ENCODE measurements around the gene TMEM62. TPM values are rescaled to one million over a fixed set of nuclear protein-coding genes. Genes with fewer than 3 reads are reported as not detected.
A peak's percentile ranks its signal among the peaks of the same experiment; 100 is the strongest.

TMEM62 gene
- total and polyA plus RNA-seq, 9 of the 15 experiments (the other 6 are each of a cell fraction or from before 2014, with no cell fraction given) = 4.4 to 16.6 (median 11.1) TPM

GRCh38 chr15:43121863-43122262 is 11.5 kb upstream of the TMEM62 start:
- CTCF ChIA-PET (ENCODE audit: low intra/inter-chr PET ratio) = no interaction called here
- no peak for FAIRE-seq
- Histone ChIP-seq H3K9ac (ENCODE audit: insufficient read depth in 1 of 2, low read depth in 2 of 2, low read length in 2 of 2) (no peak overlapping the region; a peak in 1 of 4 replicates), H2AFZ (ENCODE audit: low read depth, low read length) (peak overlapping the region; percentile 90), H3K9me1 (ENCODE audit: control insufficient read depth, insufficient read depth, low read length) (no peaks in the 10 kb centered on the region), H3K9me3 (replicated peaks; ENCODE audit: control insufficient read depth, insufficient read depth, low read depth, low read length) (no peaks in the 10 kb centered on the region), H3K79me2 (ENCODE audit: control insufficient read depth, insufficient read depth, low read length) (no peaks in the 10 kb centered on the region), H3K4me3 (no peak overlapping the region), H3K27ac (ENCODE audit: extremely low read depth, low read depth, low read length) (no peak overlapping the region), H3K4me2 (ENCODE audit: insufficient read depth, low read length) (peak overlapping the region; percentile 81), H3K27me3 (ENCODE audit: control insufficient read depth in 2 of 2, insufficient read depth in 2 of 2, low read length in 2 of 2) (no peaks in the 10 kb centered on the region), H4K20me1 (replicated peaks; ENCODE audit: control insufficient read depth, insufficient read depth, low read length) (no peaks in the 10 kb centered on the region), H3K4me1 (replicated peaks in 1 of 2; ENCODE audit: control insufficient read depth in 2 of 2, insufficient read depth in 2 of 2, low read length in 2 of 2) (peaks cover 10 to 12% of the 10 kb centered on the region in 2 experiments; a peak in 4 of 5 replicates), H3K36me3 (ENCODE audit: control insufficient read depth, insufficient read depth, low read length) (no peaks in the 10 kb centered on the region)
- no peak for ATAC-seq
- intact Hi-C loops (cut with micrococcal nuclease) (no loop called here), in situ Hi-C loops (cut with MboI) (no loop called here)
- 32% methylated on average over 2 of the region's 2 CpGs for WGBS (ENCODE audit: insufficient coverage, low coverage, missing lambda C conversion rate)
- DNase-seq (ENCODE audit: extremely low read depth in 1 of 4, low spot score in 3 of 4) = no peak
- POLR2A ChIA-PET = interaction anchor here (0.7 to 1.9 kb wide), 5 partner anchors 10 to 41 kb away, joined by 3 to 8 read pairs (median 4); partner anchors contain the start of gene UBR1
- BruUV-seq (replicated peaks) = no TSS peak
- peak; percentile 78 for TF ChIP-seq RBM25 (IDR thresholded peaks at IDR 0.05; ENCODE audit: low read depth, low read length, severe bottlenecking)
- TF ChIP-seq ZNF239 (CRISPR knock-in tag; IDR thresholded peaks at IDR 0.05) = no peak
- TF ChIP-seq GTF2E2 (tag; IDR thresholded peaks at IDR 0.05) = 0 out of 2 replicates have a peak, but pooled peaks have one; percentile 22
- TF ChIP-seq ZBTB2 (IDR thresholded peaks at IDR 0.05) = no peak
- TF ChIP-seq FOXM1 (IDR thresholded peaks at IDR 0.05; ENCODE audit: low read depth) = no peak
- TF ChIP-seq FOXM1 (CRISPR knock-in tag; IDR thresholded peaks at IDR 0.05; ENCODE audit: low read depth) = no peak
- no peak for TF ChIP-seq ARHGAP35 (IDR thresholded peaks at IDR 0.05; ENCODE audit: partially characterized antibody)
- TF ChIP-seq TAF15 (IDR thresholded peaks at IDR 0.05; ENCODE audit: low read depth, low read length) = no peak
- TF ChIP-seq SPI1 (IDR thresholded peaks at IDR 0.05; ENCODE audit: borderline replicate concordance, low read depth, low read length) = no peak
- TF ChIP-seq ETS1 (conservative IDR thresholded peaks at IDR 0.05; ENCODE audit: control insufficient read depth, low read depth, low read length) = no peak
- peak; percentile 86 for TF ChIP-seq ZBTB40 (IDR thresholded peaks at IDR 0.05)
- peak; percentile 46; the same call in 1 of the 2 replicates for TF ChIP-seq ZBTB40 (CRISPR knock-in tag; IDR thresholded peaks at IDR 0.05)

Measured in K562 (cell line).